ENCODE data around the gene CRYGN.
A peak's percentile ranks its signal among the peaks of the same experiment; 100 is the strongest.

CRYGN gene

GRCh38 chr7:151425670-151426440, 14.1 kb downstream of the CRYGN start:
- DNase-seq, result peak; percentile 26

DNA sequence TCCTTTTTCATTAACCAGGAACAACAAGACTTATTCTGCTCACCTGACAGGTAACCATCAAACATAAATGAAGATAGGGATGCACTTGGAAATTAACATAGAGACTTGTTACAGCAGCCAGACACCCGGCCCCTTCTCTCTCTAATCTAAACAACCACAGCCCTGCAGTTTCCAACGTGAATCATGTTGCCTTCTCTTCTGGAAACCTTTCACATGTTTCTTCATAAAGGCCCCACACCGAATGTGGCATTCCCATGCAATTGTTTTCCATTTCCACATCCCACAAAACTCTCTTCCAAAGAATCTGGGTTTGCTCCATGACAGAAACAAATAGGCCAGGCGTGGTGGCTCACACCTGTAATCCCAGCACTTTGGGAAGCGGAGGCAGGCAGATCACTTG, 15.1 kb downstream of the CRYGN start:
- DNase-seq, result no peak

GRCh38 chr7:151423936-151424335, 16.0 kb downstream of the CRYGN start:
- DNase-seq, result no peak

GRCh38 chr7:151423226-151423625, 16.7 kb downstream of the CRYGN start:
- DNase-seq, result no peak

DNA sequence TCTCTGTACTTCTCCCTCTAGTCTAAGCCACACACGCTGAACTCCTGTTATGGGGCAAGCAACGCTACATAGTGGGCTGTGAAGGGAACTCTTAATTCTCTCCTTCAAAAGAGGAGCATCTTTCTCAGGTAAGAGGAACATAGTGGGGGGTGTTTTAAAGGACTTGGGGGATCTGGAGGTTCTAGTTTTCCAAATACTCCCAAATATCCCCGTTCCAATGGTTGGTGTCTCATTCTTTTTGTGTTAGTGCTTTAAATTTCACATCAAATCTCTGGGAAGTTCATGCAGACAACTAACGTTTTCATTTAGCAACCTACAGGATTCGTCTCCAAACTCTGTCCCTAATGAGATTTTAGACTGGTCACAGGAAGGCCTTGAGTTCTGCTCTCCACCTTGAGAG, 17.7 kb downstream of the CRYGN start:
- no peak for DNase-seq

GRCh38 chr7:151420144-151420543, 19.8 kb downstream of the CRYGN start:
- DNase-seq, result no peak

DNA sequence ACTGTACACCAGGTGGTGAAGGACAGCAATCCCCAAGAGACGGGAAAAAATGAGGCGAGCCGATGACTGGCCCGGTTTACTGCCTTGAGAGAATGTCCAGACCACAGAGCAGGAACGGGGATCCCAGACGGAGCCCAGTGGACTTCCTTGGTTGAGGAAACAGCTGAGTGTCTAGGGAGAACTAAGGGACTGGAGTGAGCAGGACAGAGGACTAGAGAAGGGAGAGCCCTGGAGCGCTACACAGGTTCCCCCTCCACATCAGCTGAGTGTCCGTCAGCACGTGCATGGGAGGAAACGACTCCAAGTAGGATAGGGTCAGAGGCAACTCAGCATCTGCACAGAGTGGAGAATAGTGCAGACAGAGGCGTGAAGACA, 23.0 kb downstream of the CRYGN start:
- DNase-seq, result no peak

DNA sequence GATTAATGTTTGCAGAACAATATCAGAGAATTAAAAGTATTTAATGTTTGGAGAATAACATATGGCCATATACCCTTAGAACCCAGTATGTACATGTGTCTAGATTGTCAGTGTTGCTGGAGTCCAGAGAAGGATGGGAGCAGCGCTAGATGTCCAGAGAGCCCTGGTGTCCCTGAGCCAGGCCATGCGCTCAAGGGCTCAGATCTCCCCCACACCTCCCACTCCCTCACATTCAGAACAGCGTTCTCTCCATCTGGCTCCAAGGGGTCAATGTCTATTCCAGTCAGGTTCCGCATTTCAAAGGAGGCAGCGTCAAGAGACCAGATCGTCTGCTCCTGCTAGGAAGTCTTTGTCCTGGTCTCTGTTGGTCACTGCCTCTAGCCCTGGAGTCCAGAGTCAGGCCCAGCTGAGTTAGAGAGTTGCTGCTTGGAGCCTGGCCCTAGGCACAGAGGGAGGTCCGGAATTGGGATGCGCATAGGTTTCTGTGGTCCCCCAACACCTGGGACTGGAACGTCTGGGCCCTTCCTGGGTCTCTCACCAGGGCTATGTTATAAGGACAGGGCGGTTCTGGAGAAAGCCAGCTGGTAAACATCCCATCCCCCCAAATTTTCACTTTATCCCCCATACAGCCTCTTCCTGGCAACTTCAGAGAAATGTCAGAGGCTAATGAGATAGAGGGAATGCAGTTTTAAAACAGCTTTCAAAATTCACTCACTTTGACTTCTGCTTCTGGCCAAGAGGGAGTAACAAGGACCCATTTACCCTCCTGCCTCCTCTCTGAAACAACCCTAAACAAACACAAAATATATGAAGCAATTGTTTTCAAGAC, 23.6 kb downstream of the CRYGN start:
- no peak for DNase-seq

DNA sequence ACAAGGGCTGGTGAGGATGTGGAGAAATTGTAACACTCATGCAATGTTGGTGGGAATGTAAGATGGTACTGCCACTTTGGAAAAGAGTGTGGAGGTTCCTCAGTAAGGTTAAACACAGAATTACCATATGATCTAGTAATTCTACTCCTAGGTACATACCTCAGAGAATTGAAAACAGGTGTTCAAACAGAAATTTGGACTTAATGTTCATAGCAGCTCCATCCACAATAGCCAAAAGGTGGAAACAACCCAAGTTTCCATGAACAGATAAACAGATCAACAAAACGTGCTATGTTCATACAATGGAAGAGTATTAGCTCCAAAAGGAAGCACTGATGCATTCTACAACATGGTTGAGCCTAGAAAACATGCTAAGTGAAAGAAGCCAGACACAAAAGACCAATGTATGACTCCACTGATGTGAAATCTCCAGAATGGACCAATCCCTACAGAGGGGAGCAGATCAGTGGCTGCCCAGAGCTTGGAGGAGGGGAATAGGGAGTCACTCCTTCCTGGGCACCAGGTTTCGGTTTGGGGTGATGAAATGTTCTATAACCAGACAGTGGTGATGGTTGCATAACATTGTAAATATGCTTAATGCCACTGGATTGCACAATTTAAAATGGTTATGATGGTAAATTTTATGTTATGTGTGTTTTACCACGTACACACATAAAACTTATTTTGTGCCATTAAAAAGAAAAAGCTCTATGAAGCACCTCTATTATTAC, 24.4 kb downstream of the CRYGN start:
- no peak for DNase-seq

DNA sequence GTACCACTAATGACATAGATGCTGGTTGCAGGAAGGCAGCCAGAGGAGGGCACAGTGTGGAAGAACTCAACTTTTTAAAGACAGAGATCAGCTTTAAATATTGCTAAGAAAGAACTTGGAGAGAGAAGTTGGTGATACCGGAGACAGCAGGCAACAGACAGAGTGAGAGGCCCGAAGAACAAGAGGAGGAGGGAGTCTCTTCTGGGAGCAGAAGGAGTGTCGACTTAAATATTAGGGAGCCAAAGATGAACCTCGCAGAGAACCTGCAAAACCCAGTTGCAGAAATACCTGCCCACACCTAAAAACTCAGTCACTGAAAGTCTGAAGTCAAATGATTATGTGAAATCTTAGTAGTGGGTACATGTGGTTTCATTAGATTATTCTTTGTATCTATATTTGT, 26.7 kb downstream of the CRYGN start:
- no peak for DNase-seq

GRCh38 chr7:151412318-151412717, 27.6 kb downstream of the CRYGN start:
- DNase-seq, result no peak

- DNase-seq, result no peak
These were observed 28.4 kb downstream of the CRYGN start for GRCh38 chr7:151411551-151411950.

DNA sequence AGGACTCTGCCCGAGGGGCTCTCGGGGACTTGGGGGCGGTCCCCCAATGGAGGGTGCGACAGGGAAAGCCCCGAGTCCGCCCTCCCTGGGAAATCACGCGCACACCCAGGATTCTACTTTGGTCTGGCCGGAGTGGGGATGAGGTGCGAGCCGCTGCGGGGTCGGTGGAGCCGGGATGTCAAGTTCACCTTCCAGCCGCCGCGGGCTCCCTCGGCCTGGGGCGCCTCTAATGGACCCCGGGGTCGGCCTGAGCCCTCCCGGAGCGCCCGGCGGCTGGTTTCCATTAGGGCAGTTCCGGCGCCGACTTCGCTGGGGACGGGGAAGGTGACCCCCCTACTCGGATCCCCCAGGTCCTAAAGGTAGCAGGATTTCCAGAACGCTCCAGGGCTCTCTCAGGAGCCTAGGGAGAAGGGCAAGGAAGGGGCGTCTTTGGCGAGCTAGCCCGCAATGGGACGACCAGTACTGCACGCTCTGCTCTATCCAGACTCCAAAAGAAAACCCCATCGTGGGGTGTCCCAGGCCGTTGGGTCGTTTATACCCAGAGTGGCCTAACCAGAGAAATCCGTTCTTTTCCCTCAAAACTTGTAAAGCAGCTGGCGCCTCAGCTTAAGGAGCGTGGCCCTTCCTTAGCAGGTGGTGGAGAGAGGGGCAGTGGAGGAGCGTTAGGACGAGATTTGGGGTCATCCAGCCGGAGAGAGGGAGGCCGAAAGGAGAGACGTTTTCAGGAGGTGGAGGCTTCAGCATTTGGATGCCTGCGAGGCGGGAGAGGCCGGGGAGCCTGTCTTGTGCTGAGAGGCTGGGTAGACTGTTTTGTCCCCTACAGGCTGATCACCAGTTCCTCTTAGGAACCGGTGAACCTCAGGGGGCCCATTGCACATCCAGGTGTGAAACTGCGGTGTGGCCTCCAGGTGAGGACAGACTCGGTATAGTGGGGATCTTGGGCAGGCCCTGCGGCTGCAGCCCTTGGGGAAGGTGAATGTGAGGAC, 29.2 kb downstream of the CRYGN start:
- DNase-seq, result peak; percentile 14

DNA sequence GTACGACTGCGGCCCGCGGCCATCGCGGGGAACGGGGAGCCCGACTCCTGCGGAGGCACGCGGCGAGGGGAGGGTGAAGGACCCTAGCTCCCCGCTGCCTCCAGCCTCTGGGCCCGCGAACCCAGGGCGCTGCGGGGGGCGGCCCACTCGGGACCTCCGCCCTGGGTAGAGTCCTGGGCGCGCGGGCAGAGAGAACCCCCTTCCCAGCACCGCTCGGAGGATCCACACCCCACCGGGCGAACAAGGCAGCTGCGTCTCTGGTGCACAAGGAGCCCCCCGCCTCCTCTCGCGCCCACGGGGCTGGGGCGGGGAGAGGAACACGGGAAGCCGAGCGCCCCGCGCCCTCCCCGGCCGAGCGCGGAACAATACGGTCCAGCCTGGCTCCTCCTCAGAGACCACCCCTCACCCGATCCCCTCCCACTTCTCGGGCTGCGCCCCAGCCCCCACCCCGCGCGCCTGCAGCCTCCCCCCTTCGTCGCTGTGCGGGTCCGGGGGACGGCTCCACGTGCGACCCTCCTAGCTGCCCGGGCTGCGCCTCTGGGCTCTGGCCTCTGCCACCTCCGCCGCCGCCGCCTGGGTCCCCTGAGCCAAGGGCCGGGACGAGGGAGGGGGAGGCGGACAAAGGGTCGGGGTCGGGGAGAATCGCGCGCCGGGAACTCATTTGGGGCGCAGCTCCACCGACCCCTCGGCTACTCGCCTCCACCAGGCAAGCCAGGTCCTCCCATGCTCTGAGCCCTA, 30.1 kb downstream of the CRYGN start, which contains the start of gene WDR86:
Gene WDR86, minus strand, starts transcription at position 372 of the 738 bp plus-strand sequence. CDS start 449 bp downstream, outside the sequence.
- DNase-seq, result no peak

- no peak for DNase-seq
These were observed 30.9 kb downstream of the CRYGN start for GRCh38 chr7:151408839-151409666.

- DNase-seq, result no peak
These were observed 31.5 kb downstream of the CRYGN start for GRCh38 chr7:151408498-151408838.

- DNase-seq, result no peak
These were observed 32.9 kb downstream of the CRYGN start for GRCh38 chr7:151406886-151407583.

DNA sequence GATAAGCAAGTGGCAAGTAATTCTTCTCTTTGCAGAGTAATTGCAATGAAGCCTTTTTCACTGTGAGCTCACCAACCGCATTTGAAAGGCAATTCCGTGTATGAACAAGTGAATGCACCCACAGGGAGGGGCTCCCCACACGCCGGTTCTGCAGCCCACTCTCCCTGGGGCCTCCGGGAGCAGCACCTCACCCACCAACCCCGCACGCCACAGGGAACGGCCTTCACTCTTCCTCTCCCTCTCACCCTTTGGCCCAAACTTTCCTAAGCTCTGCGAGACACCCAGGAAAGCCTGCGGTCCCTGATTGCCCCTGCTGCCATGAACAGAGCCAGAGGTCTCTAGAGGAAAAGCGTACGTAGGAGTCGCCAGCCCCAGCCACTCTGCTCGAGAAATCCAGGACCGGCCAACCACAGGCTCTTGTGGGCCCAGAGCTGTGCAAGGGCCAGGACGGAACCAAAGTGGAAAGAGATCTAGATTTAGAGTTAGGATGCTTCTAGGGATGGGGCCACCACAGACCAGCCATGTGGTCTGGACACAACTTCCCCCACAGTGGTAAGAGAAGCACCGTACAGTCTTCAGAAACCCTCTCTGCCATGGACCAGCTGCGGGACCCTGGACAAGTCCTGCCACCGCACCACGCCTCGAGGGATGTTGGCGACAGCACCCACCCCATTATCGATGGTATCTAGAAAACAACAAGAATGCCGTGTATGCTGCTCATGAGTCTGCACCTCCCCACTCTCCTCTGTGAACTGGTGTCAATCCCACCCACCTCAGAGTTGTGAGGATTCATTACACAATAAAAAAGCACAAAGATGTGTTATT, 33.7 kb downstream of the CRYGN start:
- DNase-seq, result no peak

DNA sequence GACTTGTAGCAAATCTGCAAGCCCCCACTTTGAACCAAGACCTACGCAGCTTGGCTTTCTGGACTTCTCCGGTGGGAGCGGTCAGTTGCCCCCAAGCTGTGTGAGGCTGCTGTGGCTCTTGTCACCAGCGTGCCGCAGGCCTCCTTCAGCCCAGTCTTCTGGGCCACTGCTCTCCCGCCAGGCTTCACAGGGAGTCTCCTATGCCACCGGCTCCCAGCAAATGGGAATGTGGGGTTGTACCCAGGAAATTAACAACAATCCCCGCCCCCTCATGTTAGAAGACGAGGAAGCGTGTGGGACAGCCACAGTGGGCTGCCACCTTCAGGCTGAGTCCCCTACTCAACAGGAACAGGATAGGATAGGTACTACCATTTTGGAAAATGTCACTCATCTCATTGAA, 34.4 kb downstream of the CRYGN start:
- DNase-seq, result no peak
